ENCODE measurements around the gene CLK2.
"Not testable (repeated sequence)": the region's sequence is repeated elsewhere in the genome, so short reads cannot be mapped to it uniquely, and the experiment has no call there.

The CLK2 gene

GRCh38 chr1:155241069-155241679 is 32.1 kb downstream of the CLK2 start:
- DNase-seq = peak; percentile 54

- DNase-seq = no peak
Measured at GRCh38 chr1:155236451-155236850, 36.9 kb downstream of the CLK2 start.

- not testable (repeated sequence) for DNase-seq
Measured at GRCh38 chr1:155235375-155235774, 37.9 kb downstream of the CLK2 start.

GRCh38 chr1:155233502-155233901 is 39.8 kb downstream of the CLK2 start:
- DNase-seq = not testable (repeated sequence)

- DNase-seq = not testable (repeated sequence)
Measured at GRCh38 chr1:155232001-155232978, 41.0 kb downstream of the CLK2 start.

- DNase-seq = not testable (repeated sequence)
Measured at GRCh38 chr1:155231302-155231701, 42.0 kb downstream of the CLK2 start.

GRCh38 chr1:155228096-155228427 is 45.2 kb downstream of the CLK2 start:
- DNase-seq = no peak

- DNase-seq = peak; percentile 100
Measured at GRCh38 chr1:155227261-155228095, 45.8 kb downstream of the CLK2 start.

GRCh38 chr1:155226910-155227260 is 46.4 kb downstream of the CLK2 start:
- DNase-seq = no peak

GRCh38 chr1:155226188-155226909 is 47.0 kb downstream of the CLK2 start:
- DNase-seq = peak; percentile 96

- DNase-seq = not testable (repeated sequence)
Measured at GRCh38 chr1:155225404-155225759, 47.9 kb downstream of the CLK2 start.

- DNase-seq = no peak
Measured at GRCh38 chr1:155223047-155223446, 50.3 kb downstream of the CLK2 start.

GRCh38 chr1:155220211-155220965 is 52.9 kb downstream of the CLK2 start:
- DNase-seq = not testable (repeated sequence)

- no peak for DNase-seq
Measured at GRCh38 chr1:155219592-155220031, 53.7 kb downstream of the CLK2 start.

- no peak for DNase-seq
Measured at GRCh38 chr1:155218854-155219591, 54.3 kb downstream of the CLK2 start.

GRCh38 chr1:155214702-155215101 is 58.6 kb downstream of the CLK2 start:
- DNase-seq = not testable (repeated sequence)
